ENCODE results near the gene DOC2B. TPM values are rescaled to one million over a fixed set of nuclear protein-coding genes. Genes with fewer than 3 reads are reported as not detected.

The DOC2B gene
- total and polyA plus RNA-seq, 2 of the 8 experiments (the other 6 are each of a cell fraction or from before 2014, with no cell fraction given): 1.3 to 3.3 TPM

DNA sequence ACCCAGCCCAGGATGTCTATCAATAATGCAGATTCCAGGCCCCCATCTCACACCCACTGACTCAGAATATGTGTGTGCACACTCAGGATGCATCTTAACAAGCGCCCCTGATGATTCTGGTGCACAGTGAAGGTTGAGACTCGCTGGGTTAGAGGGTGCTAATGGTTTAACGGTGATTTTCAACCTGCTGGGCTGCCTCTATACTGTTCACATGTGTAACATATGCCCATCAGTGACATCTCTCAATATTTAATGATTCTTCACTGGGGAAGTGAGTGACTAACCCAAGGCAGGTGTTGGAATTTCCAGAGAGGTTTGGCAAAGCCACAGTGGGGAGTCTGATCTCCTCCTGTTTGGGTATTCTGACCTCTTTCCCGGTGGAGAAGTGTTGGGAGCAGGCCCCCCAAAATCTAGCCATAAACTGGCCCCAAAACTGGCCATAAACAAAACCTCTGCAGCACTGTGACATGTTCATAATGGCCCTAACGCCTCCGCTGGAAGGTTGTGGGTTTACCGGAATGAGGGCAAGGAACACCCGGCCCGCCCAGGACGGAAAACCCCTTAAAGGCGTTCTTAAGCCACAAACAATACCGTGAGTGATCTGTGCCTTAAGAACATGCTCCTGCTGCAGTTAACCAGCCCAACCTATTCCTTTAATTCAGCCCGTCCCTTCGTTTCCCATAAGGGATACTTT, 4.1 kb upstream of the DOC2B start (continued):
- no peak for TF ChIP-seq RBBP5 (IDR thresholded peaks at IDR 0.05; ENCODE audit: borderline replicate concordance, low read depth, low read length)
- no peak for TF ChIP-seq CBX8 (IDR thresholded peaks at IDR 0.05; ENCODE audit: borderline replicate concordance, low read depth, low read length)
- TF ChIP-seq RXRA (IDR thresholded peaks at IDR 0.05; ENCODE audit: insufficient read depth, low read depth, low read length): no peak
- no peak for TF ChIP-seq SP4 (IDR thresholded peaks at IDR 0.05; ENCODE audit: low read length)
- TF ChIP-seq HDAC6 (IDR thresholded peaks at IDR 0.05; ENCODE audit: low read depth, low read length): no peak
- TF ChIP-seq TEAD4 (IDR thresholded peaks at IDR 0.05; ENCODE audit: low read depth, low read length): no peak
- TF ChIP-seq SIN3A (conservative IDR thresholded peaks at IDR 0.05 in 1 of 2, IDR thresholded peaks at IDR 0.05 in 1 of 2; ENCODE audit: low read depth in 1 of 2, low read length in 2 of 2): no peak

Measured in H1 (cell line).